ENCODE measurements around the gene LONRF2. TPM values are rescaled to one million over a fixed set of nuclear protein-coding genes. Genes with fewer than 3 reads are reported as not detected.

Gene LONRF2
- total and polyA plus RNA-seq, 2 experiments from 2014 or later, result 0.69 to 1.9 TPM

DNA sequence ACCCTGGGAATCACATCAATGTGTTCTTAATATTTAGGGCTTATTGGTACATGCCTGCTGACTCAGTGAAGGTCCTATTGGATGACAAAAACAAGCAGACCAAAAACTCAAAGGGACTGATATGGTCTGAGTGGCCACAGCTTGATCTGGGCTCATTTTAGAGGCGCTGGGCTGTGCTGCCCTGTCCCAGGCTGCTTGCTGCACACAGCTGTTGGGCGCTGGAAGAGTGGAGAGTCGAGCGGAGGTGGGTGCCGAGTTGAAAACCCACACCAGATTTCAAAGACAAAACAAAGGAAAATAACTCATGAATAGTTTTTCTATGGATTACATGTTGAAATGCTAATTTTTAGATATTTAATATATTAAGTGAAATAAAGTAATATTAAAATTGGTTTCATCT, 68.5 kb downstream of the LONRF2 start:
- no peak overlapping the region for H3K4me3 ChIP-seq
- H3K4me2 ChIP-seq, result no peak overlapping the region
- H3K79me2 ChIP-seq, result no peaks in the 10 kb centered on the region
- H4K20me1 ChIP-seq (ENCODE audit: insufficient read depth, poor library complexity, severe bottlenecking), result no peaks in the 10 kb centered on the region
- no peaks in the 10 kb centered on the region for H3K9me2 ChIP-seq (replicated peaks; ENCODE audit: insufficient read depth)
- H3K36me3 ChIP-seq (replicated peaks; ENCODE audit: insufficient read depth, low read depth), result no peaks in the 10 kb centered on the region
- no peak overlapping the region for H2AFZ ChIP-seq
- H3K27ac ChIP-seq, result no peak overlapping the region
- no peaks in the 10 kb centered on the region for H3K4me1 ChIP-seq (ENCODE audit: insufficient read depth)
- WGBS (ENCODE audit: low lambda C conversion rate, missing lambda C conversion rate), result 87% methylated on average over 5 of the region's 5 CpGs
- TF ChIP-seq EZH2 (IDR thresholded peaks at IDR 0.05; ENCODE audit: borderline replicate concordance), result no peak
- no peak for TF ChIP-seq EZH2phosphoT487 (IDR thresholded peaks at IDR 0.05; ENCODE audit: low read depth, severe bottlenecking, unreplicated experiment)
- TF ChIP-seq, protein P1, sequence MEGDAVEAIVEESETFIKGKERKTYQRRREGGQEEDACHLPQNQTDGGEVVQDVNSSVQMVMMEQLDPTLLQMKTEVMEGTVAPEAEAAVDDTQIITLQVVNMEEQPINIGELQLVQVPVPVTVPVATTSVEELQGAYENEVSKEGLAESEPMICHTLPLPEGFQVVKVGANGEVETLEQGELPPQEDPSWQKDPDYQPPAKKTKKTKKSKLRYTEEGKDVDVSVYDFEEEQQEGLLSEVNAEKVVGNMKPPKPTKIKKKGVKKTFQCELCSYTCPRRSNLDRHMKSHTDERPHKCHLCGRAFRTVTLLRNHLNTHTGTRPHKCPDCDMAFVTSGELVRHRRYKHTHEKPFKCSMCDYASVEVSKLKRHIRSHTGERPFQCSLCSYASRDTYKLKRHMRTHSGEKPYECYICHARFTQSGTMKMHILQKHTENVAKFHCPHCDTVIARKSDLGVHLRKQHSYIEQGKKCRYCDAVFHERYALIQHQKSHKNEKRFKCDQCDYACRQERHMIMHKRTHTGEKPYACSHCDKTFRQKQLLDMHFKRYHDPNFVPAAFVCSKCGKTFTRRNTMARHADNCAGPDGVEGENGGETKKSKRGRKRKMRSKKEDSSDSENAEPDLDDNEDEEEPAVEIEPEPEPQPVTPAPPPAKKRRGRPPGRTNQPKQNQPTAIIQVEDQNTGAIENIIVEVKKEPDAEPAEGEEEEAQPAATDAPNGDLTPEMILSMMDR (IDR thresholded peaks at IDR 0.05; ENCODE audit: poor library complexity), result no peak
- H3K27me3 ChIP-seq, result no peaks in the 10 kb centered on the region
- DNase-seq (ENCODE audit: low spot score), result no peak
- H3K9me3 ChIP-seq (ENCODE audit: low read depth), result no peaks in the 10 kb centered on the region

DNA sequence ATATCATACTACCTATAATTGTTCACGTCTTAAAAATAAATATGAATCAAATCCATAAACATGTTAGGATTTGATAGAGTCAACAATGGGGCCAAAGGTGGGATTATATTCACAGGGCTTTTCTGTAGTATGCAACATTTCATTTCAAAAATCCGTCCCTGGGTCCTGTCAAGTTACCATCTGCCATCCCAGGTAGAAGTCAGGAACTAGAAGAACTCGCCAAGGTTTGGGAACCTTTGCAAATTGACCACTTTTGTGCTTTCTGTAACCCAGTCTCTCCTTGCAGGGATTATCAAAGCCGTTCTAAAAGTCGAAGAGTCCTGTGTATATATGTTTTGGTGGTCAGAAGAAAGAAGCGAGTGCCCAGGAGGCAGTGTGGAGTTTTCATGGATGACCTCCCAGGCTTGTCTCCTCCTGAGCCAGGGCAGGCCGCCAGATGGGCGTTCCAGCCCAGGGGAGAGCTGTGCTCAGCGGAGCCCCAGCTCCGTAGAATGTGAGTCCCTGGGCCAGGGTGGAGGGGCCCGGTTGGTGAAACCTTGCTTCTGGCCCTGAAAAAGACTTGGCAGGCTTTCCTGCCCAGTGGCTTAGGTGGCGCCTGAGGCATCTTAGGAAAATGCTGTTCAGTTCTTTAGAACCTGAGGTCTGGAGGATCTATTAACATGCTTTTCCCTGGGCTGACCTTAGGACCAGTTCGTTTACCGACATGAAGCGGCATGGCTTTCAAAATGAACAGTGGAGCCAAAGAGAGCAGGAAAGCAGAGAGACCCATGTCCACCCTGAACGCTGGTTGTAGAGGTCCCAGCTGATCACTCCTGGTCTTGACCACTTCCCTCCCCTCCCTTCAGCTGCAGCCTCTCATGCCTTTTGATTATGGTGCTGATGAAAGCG, 69.2 kb downstream of the LONRF2 start:
- Histone ChIP-seq H2AFZ (no peak overlapping the region), H3K36me3 (replicated peaks; ENCODE audit: insufficient read depth, low read depth) (no peaks in the 10 kb centered on the region), H3K4me1 (ENCODE audit: insufficient read depth) (no peaks in the 10 kb centered on the region), H3K79me2 (no peaks in the 10 kb centered on the region), H3K4me2 (no peak overlapping the region), H3K9me3 (ENCODE audit: low read depth) (no peaks in the 10 kb centered on the region), H3K9me2 (replicated peaks; ENCODE audit: insufficient read depth) (no peaks in the 10 kb centered on the region), H3K27ac (no peak overlapping the region), H3K4me3 (no peak overlapping the region), H3K27me3 (no peaks in the 10 kb centered on the region), H4K20me1 (ENCODE audit: insufficient read depth, poor library complexity, severe bottlenecking) (no peaks in the 10 kb centered on the region)
- TF ChIP-seq EZH2phosphoT487 (IDR thresholded peaks at IDR 0.05; ENCODE audit: low read depth, severe bottlenecking, unreplicated experiment) (no peak), EZH2 (IDR thresholded peaks at IDR 0.05; ENCODE audit: borderline replicate concordance) (no peak)
- TF ChIP-seq, protein P1 (IDR thresholded peaks at IDR 0.05; ENCODE audit: poor library complexity), result no peak
- WGBS (ENCODE audit: low lambda C conversion rate, missing lambda C conversion rate), result 89% methylated on average over 17 of the region's 17 CpGs
- DNase-seq (ENCODE audit: low spot score), result no peak

DNA sequence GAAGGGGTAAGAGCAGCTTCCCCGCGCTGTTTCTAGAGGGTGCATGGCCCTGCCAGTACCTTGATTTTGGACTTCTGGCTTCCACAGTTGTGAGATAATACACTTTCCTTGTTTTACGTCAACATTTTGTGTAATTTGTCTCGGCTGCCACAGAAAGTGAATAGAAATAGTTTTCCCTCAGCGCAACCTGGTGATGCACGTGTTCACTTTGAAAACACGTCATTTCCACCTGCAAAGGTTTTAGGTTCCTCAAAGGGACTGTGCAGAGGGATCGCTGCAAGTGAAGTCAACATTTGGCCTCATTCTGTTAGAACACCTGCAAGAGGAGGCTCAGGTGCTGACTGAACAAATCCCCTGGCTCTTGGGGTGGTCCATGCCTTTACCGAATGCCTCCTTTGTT, 71.7 kb downstream of the LONRF2 start:
- H3K4me2 ChIP-seq, result no peak overlapping the region
- no peaks in the 10 kb centered on the region for H3K36me3 ChIP-seq (replicated peaks; ENCODE audit: insufficient read depth, low read depth)
- H3K4me3 ChIP-seq, result no peak overlapping the region
- no peaks in the 10 kb centered on the region for H3K9me3 ChIP-seq (ENCODE audit: low read depth)
- no peak overlapping the region for H2AFZ ChIP-seq
- H4K20me1 ChIP-seq (ENCODE audit: insufficient read depth, poor library complexity, severe bottlenecking), result no peaks in the 10 kb centered on the region
- 96% methylated on average over 9 of the region's 9 CpGs for WGBS (ENCODE audit: low lambda C conversion rate, missing lambda C conversion rate)
- no peak for DNase-seq (ENCODE audit: low spot score)
- no peak overlapping the region for H3K27ac ChIP-seq
- no peaks in the 10 kb centered on the region for H3K9me2 ChIP-seq (replicated peaks; ENCODE audit: insufficient read depth)
- H3K4me1 ChIP-seq (ENCODE audit: insufficient read depth), result no peaks in the 10 kb centered on the region
- H3K27me3 ChIP-seq, result no peaks in the 10 kb centered on the region
- H3K79me2 ChIP-seq, result no peaks in the 10 kb centered on the region
- TF ChIP-seq EZH2 (IDR thresholded peaks at IDR 0.05; ENCODE audit: borderline replicate concordance) (no peak), EZH2phosphoT487 (IDR thresholded peaks at IDR 0.05; ENCODE audit: low read depth, severe bottlenecking, unreplicated experiment) (no peak)
- TF ChIP-seq, protein P1 (IDR thresholded peaks at IDR 0.05; ENCODE audit: poor library complexity), result no peak

Data from hepatocyte (in vitro differentiated cells).